Endodermal cell (in vitro differentiated cells): ENCODE data around the gene ABLIM2. TPM values are rescaled to one million over a fixed set of nuclear protein-coding genes. Genes with fewer than 3 reads are reported as not detected.

Source experiments
- DNase-seq: peaks from one replicate; pipeline ENCODE4 v3.0.0-alpha.2; 2017
- H3K27ac ChIP-seq: 2 replicates; pipeline ENCODE4 v1.5.1; 2013; ENCODE audit warnings: mild to moderate bottlenecking, low read depth, low read length, moderate library complexity
- H3K27me3 ChIP-seq: 2 replicates; pipeline ENCODE4 v1.6.1; 2013; ENCODE audit warnings: mild to moderate bottlenecking, low read length, moderate library complexity; ENCODE audit not compliant: insufficient read depth, control insufficient read depth, poor library complexity, severe bottlenecking
- H3K36me3 ChIP-seq: 2 replicates; pipeline ENCODE4 v1.7.0; 2013; ENCODE audit warnings: mild to moderate bottlenecking, low read length, moderate library complexity; ENCODE audit not compliant: control insufficient read depth, insufficient read depth
- H3K4me1 ChIP-seq: one replicate; pipeline ENCODE4 v1.7.0; 2013; ENCODE audit warnings: low read length; ENCODE audit not compliant: control insufficient read depth, insufficient read depth
- H3K4me3 ChIP-seq: 2 replicates; pipeline ENCODE4 v1.5.1; 2013; ENCODE audit warnings: mild to moderate bottlenecking, low read length, moderate library complexity
- H3K9ac ChIP-seq: 2 replicates; pipeline ENCODE4 v1.6.1; 2013; ENCODE audit warnings: mild to moderate bottlenecking, low read length, moderate library complexity; ENCODE audit not compliant: poor library complexity, severe bottlenecking; ENCODE audit errors: extremely low read depth
- H3K9me3 ChIP-seq: 2 replicates; pipeline ENCODE4 v1.6.1; 2013; ENCODE audit warnings: mild to moderate bottlenecking, low read length, moderate library complexity; ENCODE audit not compliant: control insufficient read depth
- H3K27ac Mint-ChIP-seq: 2 replicates; pipeline ENCODE4 v1.8.0; 2020; ENCODE audit warnings: mixed read lengths
- H3K27me3 Mint-ChIP-seq: 2 replicates; pipeline ENCODE4 v1.8.0; 2021; ENCODE audit warnings: mild to moderate bottlenecking, mixed read lengths; ENCODE audit not compliant: insufficient read depth
- H3K36me3 Mint-ChIP-seq: 2 replicates; pipeline ENCODE4 v1.8.0; 2020; ENCODE audit warnings: low read depth, mixed read lengths
- H3K4me1 Mint-ChIP-seq: 2 replicates; pipeline ENCODE4 v1.8.0; 2020; ENCODE audit warnings: mixed read lengths
- H3K4me3 Mint-ChIP-seq: 2 replicates; pipeline ENCODE4 v1.8.0; 2020; ENCODE audit warnings: mild to moderate bottlenecking, moderate library complexity, mixed read lengths
- H3K9me3 Mint-ChIP-seq: 2 replicates; pipeline ENCODE4 v1.8.0; 2020; ENCODE audit warnings: mild to moderate bottlenecking, mixed read lengths
- WGBS, 2 experiments: methylation state at CpG; one replicate each; pipeline versions ENCODE4 v1.1.5 to v1.1.7; 2013; ENCODE audit warnings: missing lambda C conversion rate in 2 of 2, mixed read lengths in 1 of 2; ENCODE audit not compliant: insufficient coverage in 1 of 2, insufficient read length in 1 of 2; 5-methylcytosine and 5-hydroxymethylcytosine counted together
- total RNA-seq, 2 donors: library from RNA; stranded (reverse); fragmentation: NEBNext Ultra II Directional in 1 of 2; extraction: Animal tissue kit (Norgen Biotek cat#: 25700) in 1 of 2; gene quantifications; 2 replicates in 1 of 2; 3 replicates in 1 of 2; pipeline ENCODE4 v1.2.1, GENCODE V29; 2021
- TF ChIP-seq, protein P1 (sequence below): fragments of 200-600 bp; sonication (generic); conservative IDR thresholded peaks from 2 replicates; pipeline ENCODE4 v1.5.0; 2021; ENCODE audit warnings: antibody characterized with exemption, mild to moderate bottlenecking

ABLIM2 gene
- total RNA-seq, 2 donors from 2014 or later, result 0.35 to 1.6 TPM

DNA sequence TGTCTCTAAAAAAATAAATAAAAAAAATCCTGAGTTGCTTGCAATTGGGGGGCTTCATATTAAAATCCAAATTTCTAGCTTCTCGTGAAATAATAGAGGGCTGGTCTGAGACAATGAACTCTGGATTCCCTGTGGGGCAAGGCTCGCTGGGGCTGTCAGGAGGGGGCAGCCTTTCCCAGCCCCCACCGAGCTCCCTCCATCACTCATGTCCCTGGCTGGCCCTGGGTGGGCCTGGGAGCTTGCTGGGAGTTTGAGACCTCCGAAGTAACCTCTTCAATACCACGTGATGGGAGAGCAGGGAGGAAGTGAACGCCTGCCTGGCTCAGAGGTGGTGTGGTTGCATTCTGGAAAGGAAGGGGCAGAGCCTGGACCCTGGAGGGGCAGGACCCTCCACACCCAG lies 164.9 kb downstream of the ABLIM2 start:
- H3K36me3 ChIP-seq, result no peaks in the 10 kb centered on the region
- H3K27ac ChIP-seq, result no peak overlapping the region
- no peak overlapping the region for H3K27ac Mint-ChIP-seq
- H3K9ac ChIP-seq, result no peak overlapping the region
- H3K9me3 ChIP-seq, result no peaks in the 10 kb centered on the region
- H3K36me3 Mint-ChIP-seq, result no peaks in the 10 kb centered on the region
- H3K4me1 Mint-ChIP-seq, result no peaks in the 10 kb centered on the region
- H3K4me3 Mint-ChIP-seq, result no peak overlapping the region
- H3K4me1 ChIP-seq, result no peaks in the 10 kb centered on the region
- 90 to 93% methylated on average over 2 to 6 of the region's 6 CpGs for WGBS, 2 experiments
- H3K9me3 Mint-ChIP-seq, result no peaks in the 10 kb centered on the region
- TF ChIP-seq, protein P1, sequence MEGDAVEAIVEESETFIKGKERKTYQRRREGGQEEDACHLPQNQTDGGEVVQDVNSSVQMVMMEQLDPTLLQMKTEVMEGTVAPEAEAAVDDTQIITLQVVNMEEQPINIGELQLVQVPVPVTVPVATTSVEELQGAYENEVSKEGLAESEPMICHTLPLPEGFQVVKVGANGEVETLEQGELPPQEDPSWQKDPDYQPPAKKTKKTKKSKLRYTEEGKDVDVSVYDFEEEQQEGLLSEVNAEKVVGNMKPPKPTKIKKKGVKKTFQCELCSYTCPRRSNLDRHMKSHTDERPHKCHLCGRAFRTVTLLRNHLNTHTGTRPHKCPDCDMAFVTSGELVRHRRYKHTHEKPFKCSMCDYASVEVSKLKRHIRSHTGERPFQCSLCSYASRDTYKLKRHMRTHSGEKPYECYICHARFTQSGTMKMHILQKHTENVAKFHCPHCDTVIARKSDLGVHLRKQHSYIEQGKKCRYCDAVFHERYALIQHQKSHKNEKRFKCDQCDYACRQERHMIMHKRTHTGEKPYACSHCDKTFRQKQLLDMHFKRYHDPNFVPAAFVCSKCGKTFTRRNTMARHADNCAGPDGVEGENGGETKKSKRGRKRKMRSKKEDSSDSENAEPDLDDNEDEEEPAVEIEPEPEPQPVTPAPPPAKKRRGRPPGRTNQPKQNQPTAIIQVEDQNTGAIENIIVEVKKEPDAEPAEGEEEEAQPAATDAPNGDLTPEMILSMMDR, result no peak
- no peak for DNase-seq
- no peaks in the 10 kb centered on the region for H3K27me3 ChIP-seq
- no peak overlapping the region for H3K4me3 ChIP-seq
- H3K27me3 Mint-ChIP-seq, result no peaks in the 10 kb centered on the region

DNA sequence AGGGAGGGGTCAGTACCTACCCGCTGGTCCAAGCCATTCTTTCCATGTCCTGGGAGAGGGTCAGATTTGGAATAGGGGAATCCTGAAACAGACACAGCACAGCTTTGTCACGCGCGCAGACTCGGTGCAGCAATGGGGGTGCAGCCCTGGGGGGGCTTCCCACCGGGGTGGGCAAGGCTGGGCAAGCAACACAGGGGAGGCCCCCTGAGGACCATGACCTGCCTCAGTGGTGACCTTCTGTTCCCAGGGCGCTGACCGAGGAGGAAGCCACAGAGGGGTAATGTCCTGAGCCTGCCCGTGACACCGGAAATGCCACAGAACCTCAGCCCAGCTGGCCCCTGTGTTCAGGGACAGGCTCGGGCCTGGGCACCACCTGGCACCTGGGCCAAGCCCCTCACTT lies 165.8 kb downstream of the ABLIM2 start:
- H3K4me3 ChIP-seq, result no peak overlapping the region
- no peak overlapping the region for H3K9ac ChIP-seq
- WGBS, 2 experiments, result 94 to 97% methylated on average over 9 to 11 of the region's 11 CpGs
- Mint-ChIP-seq H3K4me1 (no peaks in the 10 kb centered on the region), H3K4me3 (no peak overlapping the region), H3K9me3 (no peaks in the 10 kb centered on the region), H3K27ac (no peak overlapping the region), H3K27me3 (no peaks in the 10 kb centered on the region), H3K36me3 (no peaks in the 10 kb centered on the region)
- H3K4me1 ChIP-seq, result no peaks in the 10 kb centered on the region
- no peaks in the 10 kb centered on the region for H3K27me3 ChIP-seq
- H3K9me3 ChIP-seq, result no peaks in the 10 kb centered on the region
- no peak for DNase-seq
- TF ChIP-seq, protein P1, result no peak
- H3K36me3 ChIP-seq, result no peaks in the 10 kb centered on the region
- no peak overlapping the region for H3K27ac ChIP-seq

DNA sequence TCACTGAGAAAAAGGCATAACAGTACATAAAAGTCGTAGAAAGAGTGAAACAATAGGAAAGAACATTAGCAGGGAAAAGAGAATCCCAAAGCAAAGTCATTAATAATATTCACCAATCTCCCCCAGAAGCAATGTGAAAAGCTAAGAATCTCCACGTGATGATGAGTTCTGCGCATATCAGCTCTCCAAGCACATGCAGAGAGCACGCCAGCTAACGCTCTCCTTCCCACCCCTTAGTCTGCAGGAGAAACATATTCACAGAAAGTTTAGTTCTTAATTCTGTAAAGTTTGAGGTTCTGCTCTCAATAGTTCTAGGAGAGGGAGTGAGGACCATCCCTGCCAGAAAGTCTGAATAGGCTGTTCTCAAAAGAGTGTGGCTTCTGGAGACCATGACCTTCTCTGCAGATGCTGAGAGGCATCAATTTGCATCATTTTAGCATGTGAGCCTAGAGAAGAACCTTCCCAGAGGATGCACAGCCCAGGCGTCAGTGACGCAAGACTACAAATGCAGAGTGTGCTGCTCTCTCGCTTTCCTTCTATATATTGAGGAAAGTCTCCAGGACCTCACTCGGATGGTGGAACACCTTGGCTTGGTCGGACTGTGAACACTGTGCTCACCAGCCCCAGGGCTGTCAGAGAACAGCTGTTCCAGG lies 167.7 kb downstream of the ABLIM2 start:
- H3K27ac ChIP-seq, result no peak overlapping the region
- TF ChIP-seq, protein P1, result no peak
- no peak overlapping the region for H3K4me3 ChIP-seq
- no peak for DNase-seq
- H3K9me3 Mint-ChIP-seq, result no peaks in the 10 kb centered on the region
- H3K4me1 Mint-ChIP-seq, result peaks cover 1% of the 10 kb centered on the region
- WGBS, 2 experiments, result 86 to 89% methylated on average over 7 to 10 of the region's 10 CpGs
- no peaks in the 10 kb centered on the region for H3K36me3 Mint-ChIP-seq
- no peak overlapping the region for H3K27ac Mint-ChIP-seq
- no peaks in the 10 kb centered on the region for H3K27me3 Mint-ChIP-seq
- H3K9me3 ChIP-seq, result no peaks in the 10 kb centered on the region
- H3K9ac ChIP-seq, result no peak overlapping the region
- no peaks in the 10 kb centered on the region for H3K4me1 ChIP-seq
- H3K4me3 Mint-ChIP-seq, result no peak overlapping the region
- H3K27me3 ChIP-seq, result no peaks in the 10 kb centered on the region
- no peaks in the 10 kb centered on the region for H3K36me3 ChIP-seq
